ENCODE results near the gene SRSF11.

GRCh38 chr1:70286453-70286852, 65.3 kb downstream of the SRSF11 start:
- TF ChIP-seq CTCF (IDR thresholded peaks at IDR 0.05 in 4 of 5, conservative IDR thresholded peaks at IDR 0.05 in 1 of 5), result no peak
- TF ChIP-seq POLR2A (IDR thresholded peaks at IDR 0.05), result no peak
